T1000 (cell line): ENCODE results near the gene ENTREP3.

Experiments used
- DNase-seq: peaks from one replicate; lab custom pipeline; 2025; ENCODE audit warnings: mixed read lengths; lab: John Stamatoyannopoulos, UW

The ENTREP3 gene

DNA sequence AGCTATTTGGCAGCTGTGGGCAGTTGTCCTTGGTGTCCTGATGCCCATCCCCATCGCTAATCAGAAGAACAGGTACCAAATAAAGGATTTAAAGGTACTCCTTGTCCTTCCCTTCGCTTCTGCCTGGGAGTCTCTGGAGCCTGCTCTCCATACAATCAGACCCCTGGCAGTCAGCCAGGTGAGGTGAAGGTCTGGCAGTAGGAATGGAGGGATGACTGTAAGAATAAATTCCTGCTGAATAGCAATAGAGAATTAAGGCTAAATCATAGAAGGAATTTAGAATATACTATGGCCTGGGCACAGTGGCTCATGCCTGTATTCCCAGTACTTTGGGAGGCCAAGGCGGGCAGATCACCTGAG, 56.8 kb downstream of the ENTREP3 start:
- no peak for DNase-seq

DNA sequence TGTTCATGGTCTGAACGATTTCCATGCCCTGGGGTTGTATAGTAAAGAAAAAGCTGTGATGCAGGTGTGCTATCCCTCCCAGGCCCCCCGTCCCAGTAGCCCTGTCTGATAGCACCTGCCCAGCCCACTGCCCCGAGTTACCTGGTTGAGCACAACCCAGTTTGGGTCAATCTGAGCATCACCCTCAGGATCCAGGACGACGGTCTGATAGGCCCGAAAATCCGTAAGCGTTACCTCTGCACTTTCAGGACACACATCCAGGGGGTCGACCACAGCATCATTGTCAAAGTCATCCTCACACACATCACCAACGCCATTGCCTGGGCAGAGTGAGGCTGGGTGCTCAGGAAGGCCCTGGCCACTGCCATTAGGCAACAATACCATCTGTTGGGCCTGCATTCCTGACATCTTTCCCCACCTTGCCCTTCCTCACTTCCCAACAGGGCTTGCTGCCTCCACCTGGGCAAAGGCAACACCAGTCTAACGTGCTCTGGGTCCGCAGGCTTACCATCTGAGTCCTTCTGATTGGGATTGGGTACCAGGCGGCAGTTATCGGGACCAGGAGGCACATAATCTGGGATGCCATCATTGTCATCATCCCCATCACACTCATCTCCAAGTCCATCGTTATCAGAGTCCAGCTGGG, 57.3 kb downstream of the ENTREP3 start:
- DNase-seq = no peak
